Measurements from ENCODE around the gene PNKP. TPM values are rescaled to one million over a fixed set of nuclear protein-coding genes. Genes with fewer than 3 reads are reported as not detected.

The PNKP gene
- total RNA-seq, 1 experiment from 2014 or later, result 146 TPM

- no peak for TF ChIP-seq CDX4 (CRISPR knock-in tag; IDR thresholded peaks at IDR 0.05; ENCODE audit: borderline replicate concordance)
- no peak for TF ChIP-seq ATF2 (CRISPR knock-in tag; IDR thresholded peaks at IDR 0.05; ENCODE audit: borderline replicate concordance, low read depth)
Measured at GRCh38 chr19:49871349-49871985, 4.1 kb upstream of the PNKP start (continued).

- Mint-ChIP-seq H3K27me3 (ENCODE audit: low read depth) (no peaks in the 10 kb centered on the region), H3K4me1 (peaks cover 24% of the 10 kb centered on the region), H3K4me3 (no peak overlapping the region), H3K9me3 (peaks cover 3% of the 10 kb centered on the region; the same call in 1 of the 2 replicates), H3K27ac (peak overlapping the region; percentile 96), H3K36me3 (no peaks in the 10 kb centered on the region; the same call in 1 of the 2 replicates)
- no peak for DNase-seq (ENCODE audit: low spot score)
- TF ChIP-seq CTCF (IDR thresholded peaks at IDR 0.05) (no peak), MAX (CRISPR knock-in tag; IDR thresholded peaks at IDR 0.05) (no peak), PREB (CRISPR knock-in tag; IDR thresholded peaks at IDR 0.05; ENCODE audit: borderline replicate concordance) (no peak)
- ChIA-PET POLR2A (interaction anchor here (0.7 to 1.7 kb wide), 3 partner anchors 12 to 1342 kb away, joined by 3 to 7 read pairs (median 6); partner anchors contain the start of gene FUZ), CTCF (no interaction called here)
- ATAC-seq, result no peak
Measured at GRCh38 chr19:49870309-49870901, 3.0 kb upstream of the PNKP start.

- ATAC-seq (peak; percentile 82), DNase-seq (ENCODE audit: low spot score) (peak; percentile 97)
- Mint-ChIP-seq H3K27ac (peak overlapping the region; percentile 96), H3K36me3 (peaks cover 6% of the 10 kb centered on the region), H3K9me3 (peaks cover 3% of the 10 kb centered on the region; the same call in 1 of the 2 replicates), H3K27me3 (ENCODE audit: low read depth) (no peaks in the 10 kb centered on the region), H3K4me3 (no peak overlapping the region), H3K4me1 (peaks cover 25% of the 10 kb centered on the region)
- ChIA-PET CTCF (interaction anchor here (0.6 to 2.2 kb wide), 17 partner anchors 8 to 772 kb away, joined by 3 to 11 read pairs (median 5); partner anchors contain the start of genes AKT1S1, AP2A1, FUZ and PTOV1), POLR2A (interaction anchor here (0.5 to 1.7 kb wide), 10 partner anchors 7 to 1011 kb away, joined by 3 to 13 read pairs (median 5); partner anchors contain the start of genes AKT1S1, AP2A1, ATF5 and FUZ)
- no peak for TF ChIP-seq NR2C2 (CRISPR knock-in tag; IDR thresholded peaks at IDR 0.05)
- TF ChIP-seq PRDM15 (CRISPR knock-in tag; IDR thresholded peaks at IDR 0.05), result peak; percentile 37; the same call in 1 of the 2 replicates
- no peak for TF ChIP-seq CREB1 (CRISPR knock-in tag; IDR thresholded peaks at IDR 0.05)
- TF ChIP-seq E2F5 (CRISPR knock-in tag; IDR thresholded peaks at IDR 0.05), result no peak
- TF ChIP-seq SP1 (CRISPR knock-in tag; conservative IDR thresholded peaks at IDR 0.05), result peak; percentile 75
- TF ChIP-seq ZSCAN18 (CRISPR knock-in tag; IDR thresholded peaks at IDR 0.05), result no peak
- no peak for TF ChIP-seq NR1H2 (CRISPR knock-in tag; IDR thresholded peaks at IDR 0.05)
- TF ChIP-seq KAT7 (CRISPR knock-in tag; IDR thresholded peaks at IDR 0.05; ENCODE audit: borderline replicate concordance), result no peak
- peak; percentile 37; the same call in 1 of the 2 replicates for TF ChIP-seq MAX (CRISPR knock-in tag; IDR thresholded peaks at IDR 0.05)
- TF ChIP-seq ZNF416 (CRISPR knock-in tag; IDR thresholded peaks at IDR 0.05), result 0 out of 2 replicates have a peak, but pooled peaks have one; percentile 15
- no peak for TF ChIP-seq CDX4 (CRISPR knock-in tag; IDR thresholded peaks at IDR 0.05; ENCODE audit: borderline replicate concordance)
Measured at GRCh38 chr19:49869484-49870308, 2.3 kb upstream of the PNKP start.
